Stomach smooth muscle (tissue), 2 donors: ENCODE results near the gene GPC3.

Experiments
- H3K27ac ChIP-seq: one replicate; pipeline ENCODE4 v1.7.0; 2013; ENCODE audit warnings: mild to moderate bottlenecking, low read length, inconsistent platforms
- H3K27me3 ChIP-seq, 2 donors: one replicate each; pipeline ENCODE4 v1.7.0; 2013; ENCODE audit warnings: low read length in 2 of 2; ENCODE audit not compliant: insufficient read depth in 2 of 2, control insufficient read depth in 1 of 2
- H3K36me3 ChIP-seq, 2 donors: one replicate each; pipeline ENCODE4 v1.7.0; 2013; ENCODE audit warnings: low read length in 2 of 2; ENCODE audit not compliant: control insufficient read depth in 2 of 2, insufficient read depth in 2 of 2
- H3K4me1 ChIP-seq: one replicate; pipeline ENCODE4 v1.7.0; 2013; ENCODE audit warnings: low read length; ENCODE audit not compliant: control insufficient read depth, insufficient read depth
- H3K4me3 ChIP-seq, 2 donors: one replicate each; pipeline ENCODE4 v1.7.0; 2013; ENCODE audit warnings: low read length in 2 of 2
- H3K9ac ChIP-seq, 2 donors: one replicate each; pipeline ENCODE4 v1.7.0; 2013; ENCODE audit warnings: low read length in 2 of 2, mild to moderate bottlenecking in 1 of 2
- H3K9me3 ChIP-seq, 2 donors: one replicate each; pipeline ENCODE4 v1.7.0; 2013; ENCODE audit warnings: low read length in 2 of 2; ENCODE audit not compliant: control insufficient read depth in 2 of 2
- donor health status: healthy.
- donor health status: Pancreatic carcinoma.

The GPC3 gene

GRCh38 chrX:133669214-133669613 is 316.2 kb downstream of the GPC3 start:
- Histone ChIP-seq H3K9ac (no peak overlapping the region), H3K4me3 (no peak overlapping the region), H3K4me1 (peaks cover 6% of the 10 kb centered on the region), H3K9me3 (no peaks in the 10 kb centered on the region), H3K36me3 (no peaks in the 10 kb centered on the region), H3K27me3 (no peaks in the 10 kb centered on the region), H3K27ac (no peak overlapping the region)

- H3K36me3 ChIP-seq, result no peaks in the 10 kb centered on the region
- H3K4me3 ChIP-seq, result no peak overlapping the region
- no peaks in the 10 kb centered on the region for H3K9me3 ChIP-seq
- H3K27me3 ChIP-seq, result no peaks in the 10 kb centered on the region
- H3K4me1 ChIP-seq, result peaks cover 6% of the 10 kb centered on the region
- no peak overlapping the region for H3K9ac ChIP-seq
- no peak overlapping the region for H3K27ac ChIP-seq
Measured at GRCh38 chrX:133668225-133668931, 317.0 kb downstream of the GPC3 start.

GRCh38 chrX:133666256-133666655 is 319.1 kb downstream of the GPC3 start:
- peaks cover 5% of the 10 kb centered on the region for H3K4me1 ChIP-seq
- no peak overlapping the region for H3K9ac ChIP-seq
- no peak overlapping the region for H3K4me3 ChIP-seq
- H3K27me3 ChIP-seq, result no peaks in the 10 kb centered on the region
- H3K27ac ChIP-seq, result no peak overlapping the region
- no peaks in the 10 kb centered on the region for H3K9me3 ChIP-seq
- no peaks in the 10 kb centered on the region for H3K36me3 ChIP-seq

GRCh38 chrX:133661962-133662839 is 323.2 kb downstream of the GPC3 start:
- Histone ChIP-seq H3K27me3 (no peaks in the 10 kb centered on the region), H3K36me3 (no peaks in the 10 kb centered on the region), H3K9ac (no peak overlapping the region), H3K4me1 (no peaks in the 10 kb centered on the region), H3K4me3 (no peak overlapping the region), H3K9me3 (no peaks in the 10 kb centered on the region), H3K27ac (no peak overlapping the region)

GRCh38 chrX:133660281-133660680 is 325.1 kb downstream of the GPC3 start:
- H3K27me3 ChIP-seq, result no peaks in the 10 kb centered on the region
- H3K27ac ChIP-seq, result no peak overlapping the region
- H3K9me3 ChIP-seq, result no peaks in the 10 kb centered on the region
- H3K36me3 ChIP-seq, result no peaks in the 10 kb centered on the region
- H3K9ac ChIP-seq, result no peak overlapping the region
- H3K4me3 ChIP-seq, result no peak overlapping the region
- H3K4me1 ChIP-seq, result no peaks in the 10 kb centered on the region

- Histone ChIP-seq H3K4me1 (no peaks in the 10 kb centered on the region), H3K27me3 (no peaks in the 10 kb centered on the region), H3K36me3 (no peaks in the 10 kb centered on the region), H3K9ac (no peak overlapping the region), H3K4me3 (no peak overlapping the region), H3K9me3 (no peaks in the 10 kb centered on the region), H3K27ac (no peak overlapping the region)
Measured at GRCh38 chrX:133658293-133658911, 327.0 kb downstream of the GPC3 start.

- no peak overlapping the region for H3K27ac ChIP-seq
- no peaks in the 10 kb centered on the region for H3K9me3 ChIP-seq
- H3K27me3 ChIP-seq, result no peaks in the 10 kb centered on the region
- no peak overlapping the region for H3K4me3 ChIP-seq
- H3K9ac ChIP-seq, result no peak overlapping the region
- no peaks in the 10 kb centered on the region for H3K4me1 ChIP-seq
- H3K36me3 ChIP-seq, result no peaks in the 10 kb centered on the region
Measured at GRCh38 chrX:133655275-133656265, 329.8 kb downstream of the GPC3 start.

GRCh38 chrX:133654811-133655210 is 330.6 kb downstream of the GPC3 start:
- H3K36me3 ChIP-seq, result no peaks in the 10 kb centered on the region
- no peak overlapping the region for H3K9ac ChIP-seq
- no peak overlapping the region for H3K27ac ChIP-seq
- H3K4me3 ChIP-seq, result no peak overlapping the region
- H3K27me3 ChIP-seq, result no peaks in the 10 kb centered on the region
- no peaks in the 10 kb centered on the region for H3K4me1 ChIP-seq
- H3K9me3 ChIP-seq, result no peaks in the 10 kb centered on the region

- no peak overlapping the region for H3K9ac ChIP-seq
- no peaks in the 10 kb centered on the region for H3K9me3 ChIP-seq
- no peaks in the 10 kb centered on the region for H3K36me3 ChIP-seq
- H3K4me3 ChIP-seq, result no peak overlapping the region
- no peaks in the 10 kb centered on the region for H3K4me1 ChIP-seq
- no peaks in the 10 kb centered on the region for H3K27me3 ChIP-seq
- no peak overlapping the region for H3K27ac ChIP-seq
Measured at GRCh38 chrX:133653358-133653757, 332.0 kb downstream of the GPC3 start.

GRCh38 chrX:133652185-133652584 is 333.2 kb downstream of the GPC3 start:
- Histone ChIP-seq H3K27me3 (no peaks in the 10 kb centered on the region), H3K36me3 (no peaks in the 10 kb centered on the region), H3K4me1 (no peaks in the 10 kb centered on the region), H3K4me3 (no peak overlapping the region), H3K9ac (no peak overlapping the region), H3K9me3 (no peaks in the 10 kb centered on the region), H3K27ac (no peak overlapping the region)
